Activated CD4-positive, alpha-beta T cell treated with anti-CD3 and anti-CD28 coated beads for 24 hours (primary cell): ENCODE data around the gene KCNMA1.
"Not testable (repeated sequence)": the region's sequence is repeated elsewhere in the genome, so short reads cannot be mapped to it uniquely, and the experiment has no call there.

ENCODE experiments used
- DNase-seq, 2 donors: peaks; one replicate each; pipeline ENCODE4 v3.0.0-alpha.2; 2020; ENCODE audit warnings: low read depth in 2 of 2

Gene KCNMA1

GRCh38 chr10:77664008-77664407 lies 26.4 kb upstream of the KCNMA1 start:
- no peak for DNase-seq

GRCh38 chr10:77661674-77662073 lies 24.1 kb upstream of the KCNMA1 start:
- no peak for DNase-seq

- no peak for DNase-seq
These were observed 23.5 kb upstream of the KCNMA1 start for GRCh38 chr10:77661100-77661499.

GRCh38 chr10:77659046-77659670 lies 21.6 kb upstream of the KCNMA1 start:
- not testable (repeated sequence) for DNase-seq

GRCh38 chr10:77653210-77653609 lies 15.6 kb upstream of the KCNMA1 start:
- DNase-seq: no peak

GRCh38 chr10:77649333-77650331 lies 12.0 kb upstream of the KCNMA1 start:
- DNase-seq: no peak

- DNase-seq: no peak
These were observed 10.9 kb upstream of the KCNMA1 start for GRCh38 chr10:77648472-77648871.

GRCh38 chr10:77647543-77648293 lies 10.1 kb upstream of the KCNMA1 start:
- DNase-seq: no peak

GRCh38 chr10:77644557-77645243 lies 7.1 kb upstream of the KCNMA1 start:
- DNase-seq: no peak

- DNase-seq: no peak
These were observed 6.3 kb upstream of the KCNMA1 start for GRCh38 chr10:77643795-77644468.

- peak; percentile 14 to 40 for DNase-seq
These were observed 4.3 kb upstream of the KCNMA1 start for GRCh38 chr10:77641788-77642397.

GRCh38 chr10:77641344-77641743 lies 3.7 kb upstream of the KCNMA1 start:
- no peak for DNase-seq

GRCh38 chr10:77640167-77640566 lies 2.6 kb upstream of the KCNMA1 start:
- no peak for DNase-seq

GRCh38 chr10:77639756-77640155 lies 2.1 kb upstream of the KCNMA1 start:
- DNase-seq: no peak

- no peak for DNase-seq
These were observed 903 bp upstream of the KCNMA1 start for GRCh38 chr10:77638321-77639101.

GRCh38 chr10:77636967-77637531 lies 559 bp downstream of the KCNMA1 start:
- no peak for DNase-seq

- DNase-seq: no peak
These were observed 1.2 kb downstream of the KCNMA1 start for GRCh38 chr10:77636282-77636966.

GRCh38 chr10:77635402-77636227 lies 2.0 kb downstream of the KCNMA1 start:
- DNase-seq: no peak
